HL-60 (cell line): Measurements from ENCODE around the gene FOXO1.

Source experiments
- DNase-seq, 2 experiments: peaks; one replicate each; pipeline ENCODE4 v3.0.0-alpha.2; 2010 to 2020; ENCODE audit warnings: low read depth in 1 of 2, low spot score in 1 of 2
- H3K27ac ChIP-seq: fragments of 250-450 bp; sonication (Bioruptor Pico); replicated peaks from 2 replicates; pipeline ENCODE4 v1.5.1; 2020; ENCODE audit warnings: mild to moderate bottlenecking, moderate library complexity
- H3K27me3 ChIP-seq: fragments of 250-450 bp; sonication (Bioruptor Pico); 2 replicates; pipeline ENCODE4 v1.5.1; 2021; ENCODE audit warnings: mild to moderate bottlenecking, moderate library complexity; ENCODE audit not compliant: insufficient read depth, poor library complexity, severe bottlenecking
- H3K4me3 ChIP-seq: replicated peaks from 2 replicates; pipeline ENCODE4 v1.5.1; 2011; ENCODE audit warnings: mild to moderate bottlenecking, control low read depth, low read length; ENCODE audit not compliant: insufficient read depth
- GABPA ChIP-seq: IDR thresholded peaks from 2 replicates; pipeline ENCODE4 v1.6.1; 2012; ENCODE audit warnings: low read depth
- POLR2AphosphoS5 ChIP-seq: IDR thresholded peaks from 2 replicates; pipeline ENCODE4 v1.6.1; 2012; ENCODE audit warnings: low read depth
- SPI1 ChIP-seq: IDR thresholded peaks from 2 replicates; pipeline ENCODE4 v1.6.1; 2012; ENCODE audit warnings: low read depth, mild to moderate bottlenecking, borderline replicate concordance
- TF ChIP-seq, protein P1 (sequence below): IDR thresholded peaks from 2 replicates; pipeline ENCODE4 v1.6.1; 2012; ENCODE audit warnings: low read depth; ENCODE audit not compliant: insufficient replicate concordance
- TF ChIP-seq, protein P2 (sequence below): IDR thresholded peaks from one replicate; pipeline ENCODE4 v1.5.1; 2011; ENCODE audit warnings: low read length, control low read depth, inconsistent platforms; ENCODE audit not compliant: insufficient read depth

FOXO1 gene

DNA sequence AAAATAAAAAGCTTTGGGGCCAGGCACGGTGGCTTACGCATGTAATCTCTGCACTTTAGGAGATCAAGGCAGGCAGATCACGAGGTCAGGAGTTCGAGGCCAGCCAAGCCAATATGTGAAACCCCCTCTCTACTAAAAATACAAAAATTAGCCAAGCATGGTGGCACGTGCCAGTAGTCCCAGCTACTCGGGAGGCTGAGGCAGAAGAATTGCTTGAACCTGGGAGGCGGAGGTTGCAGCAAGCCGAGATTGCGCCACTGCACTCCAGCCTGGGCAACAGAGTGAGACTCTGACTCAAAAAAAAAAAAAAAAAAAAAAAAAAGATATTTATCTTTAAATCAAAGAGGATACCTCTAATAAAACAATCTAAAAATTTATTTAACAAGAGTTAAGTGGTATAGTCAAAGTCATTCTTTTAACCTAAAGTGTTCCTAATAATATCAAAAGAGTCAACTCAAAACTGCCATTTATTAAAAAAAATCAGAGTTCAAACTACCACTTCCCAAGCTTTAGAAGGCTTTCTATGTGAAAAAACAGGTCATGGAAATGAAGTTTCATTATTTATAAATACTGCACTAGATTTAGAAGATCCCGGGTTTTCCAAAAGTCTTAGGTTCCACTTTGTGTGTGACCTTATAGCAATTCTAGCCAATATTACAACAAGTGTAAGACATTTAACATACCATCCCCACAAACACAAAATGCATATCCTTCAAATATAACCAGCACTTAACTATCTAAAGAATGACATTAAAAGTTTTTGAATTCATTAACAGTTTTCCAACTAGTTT is 4.4 kb downstream of the FOXO1 start:
- peaks cover 31% of the 10 kb centered on the region for H3K27me3 ChIP-seq
- no peak for DNase-seq
- H3K27ac ChIP-seq = no peak overlapping the region
- no peak overlapping the region for H3K4me3 ChIP-seq
- no peak for TF ChIP-seq POLR2AphosphoS5
- no peak for TF ChIP-seq SPI1
- TF ChIP-seq GABPA = no peak
- TF ChIP-seq, protein P1, sequence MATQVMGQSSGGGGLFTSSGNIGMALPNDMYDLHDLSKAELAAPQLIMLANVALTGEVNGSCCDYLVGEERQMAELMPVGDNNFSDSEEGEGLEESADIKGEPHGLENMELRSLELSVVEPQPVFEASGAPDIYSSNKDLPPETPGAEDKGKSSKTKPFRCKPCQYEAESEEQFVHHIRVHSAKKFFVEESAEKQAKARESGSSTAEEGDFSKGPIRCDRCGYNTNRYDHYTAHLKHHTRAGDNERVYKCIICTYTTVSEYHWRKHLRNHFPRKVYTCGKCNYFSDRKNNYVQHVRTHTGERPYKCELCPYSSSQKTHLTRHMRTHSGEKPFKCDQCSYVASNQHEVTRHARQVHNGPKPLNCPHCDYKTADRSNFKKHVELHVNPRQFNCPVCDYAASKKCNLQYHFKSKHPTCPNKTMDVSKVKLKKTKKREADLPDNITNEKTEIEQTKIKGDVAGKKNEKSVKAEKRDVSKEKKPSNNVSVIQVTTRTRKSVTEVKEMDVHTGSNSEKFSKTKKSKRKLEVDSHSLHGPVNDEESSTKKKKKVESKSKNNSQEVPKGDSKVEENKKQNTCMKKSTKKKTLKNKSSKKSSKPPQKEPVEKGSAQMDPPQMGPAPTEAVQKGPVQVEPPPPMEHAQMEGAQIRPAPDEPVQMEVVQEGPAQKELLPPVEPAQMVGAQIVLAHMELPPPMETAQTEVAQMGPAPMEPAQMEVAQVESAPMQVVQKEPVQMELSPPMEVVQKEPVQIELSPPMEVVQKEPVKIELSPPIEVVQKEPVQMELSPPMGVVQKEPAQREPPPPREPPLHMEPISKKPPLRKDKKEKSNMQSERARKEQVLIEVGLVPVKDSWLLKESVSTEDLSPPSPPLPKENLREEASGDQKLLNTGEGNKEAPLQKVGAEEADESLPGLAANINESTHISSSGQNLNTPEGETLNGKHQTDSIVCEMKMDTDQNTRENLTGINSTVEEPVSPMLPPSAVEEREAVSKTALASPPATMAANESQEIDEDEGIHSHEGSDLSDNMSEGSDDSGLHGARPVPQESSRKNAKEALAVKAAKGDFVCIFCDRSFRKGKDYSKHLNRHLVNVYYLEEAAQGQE = no peak
- TF ChIP-seq, protein P2, sequence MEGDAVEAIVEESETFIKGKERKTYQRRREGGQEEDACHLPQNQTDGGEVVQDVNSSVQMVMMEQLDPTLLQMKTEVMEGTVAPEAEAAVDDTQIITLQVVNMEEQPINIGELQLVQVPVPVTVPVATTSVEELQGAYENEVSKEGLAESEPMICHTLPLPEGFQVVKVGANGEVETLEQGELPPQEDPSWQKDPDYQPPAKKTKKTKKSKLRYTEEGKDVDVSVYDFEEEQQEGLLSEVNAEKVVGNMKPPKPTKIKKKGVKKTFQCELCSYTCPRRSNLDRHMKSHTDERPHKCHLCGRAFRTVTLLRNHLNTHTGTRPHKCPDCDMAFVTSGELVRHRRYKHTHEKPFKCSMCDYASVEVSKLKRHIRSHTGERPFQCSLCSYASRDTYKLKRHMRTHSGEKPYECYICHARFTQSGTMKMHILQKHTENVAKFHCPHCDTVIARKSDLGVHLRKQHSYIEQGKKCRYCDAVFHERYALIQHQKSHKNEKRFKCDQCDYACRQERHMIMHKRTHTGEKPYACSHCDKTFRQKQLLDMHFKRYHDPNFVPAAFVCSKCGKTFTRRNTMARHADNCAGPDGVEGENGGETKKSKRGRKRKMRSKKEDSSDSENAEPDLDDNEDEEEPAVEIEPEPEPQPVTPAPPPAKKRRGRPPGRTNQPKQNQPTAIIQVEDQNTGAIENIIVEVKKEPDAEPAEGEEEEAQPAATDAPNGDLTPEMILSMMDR = no peak

DNA sequence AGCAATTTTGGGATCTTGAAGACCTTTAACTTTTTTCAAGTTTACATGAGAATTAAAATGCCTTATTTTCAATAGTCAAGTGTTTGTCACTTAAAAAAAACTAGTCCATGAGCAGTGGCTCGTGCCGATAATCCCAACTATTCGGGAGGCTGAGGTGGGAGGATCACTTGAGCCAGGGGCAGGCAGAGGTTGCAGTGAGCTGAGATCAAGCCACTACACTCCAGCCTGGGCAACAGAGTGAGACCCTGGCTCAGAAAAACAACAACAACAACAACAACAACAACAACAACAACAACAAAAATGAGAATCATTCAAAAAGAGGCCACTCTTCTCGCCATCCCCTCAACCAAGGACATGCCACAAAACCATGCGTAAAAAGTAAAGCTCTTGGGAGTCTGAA is 5.7 kb downstream of the FOXO1 start:
- TF ChIP-seq GABPA (no peak), SPI1 (no peak), POLR2AphosphoS5 (no peak)
- TF ChIP-seq, protein P1 = no peak
- TF ChIP-seq, protein P2 = no peak
- Histone ChIP-seq H3K4me3 (no peak overlapping the region), H3K27ac (no peak overlapping the region), H3K27me3 (peaks cover 31% of the 10 kb centered on the region)
- DNase-seq = no peak

DNA sequence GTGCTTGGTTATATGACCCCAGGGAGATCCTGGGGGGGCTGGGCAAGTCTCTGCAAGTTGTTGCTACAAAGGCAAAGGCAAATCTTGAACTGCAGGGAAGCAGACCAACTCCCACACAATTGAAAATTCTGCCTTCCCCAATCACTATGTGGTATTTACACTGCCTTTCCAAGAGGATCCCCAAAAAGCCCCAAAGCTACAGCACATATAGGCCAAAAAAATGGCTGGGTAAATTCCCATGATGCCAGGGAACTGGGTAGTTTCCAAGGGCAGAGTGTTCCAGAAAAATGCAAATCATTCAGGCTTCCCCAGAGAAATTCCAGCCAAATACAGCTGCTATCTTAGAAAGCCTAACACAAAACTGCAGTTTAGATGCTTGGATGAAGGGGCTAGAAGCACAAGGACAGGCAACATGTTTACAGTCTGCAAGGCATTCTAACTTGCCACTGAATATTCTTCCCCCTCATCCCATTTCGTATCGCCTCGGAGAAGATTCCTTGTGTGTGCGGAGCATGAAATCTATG is 6.2 kb downstream of the FOXO1 start:
- no peak overlapping the region for H3K27ac ChIP-seq
- H3K27me3 ChIP-seq = peaks cover 28% of the 10 kb centered on the region
- no peak for DNase-seq
- no peak overlapping the region for H3K4me3 ChIP-seq
- TF ChIP-seq, protein P1 = no peak
- no peak for TF ChIP-seq GABPA
- TF ChIP-seq POLR2AphosphoS5 = no peak
- TF ChIP-seq, protein P2 = no peak
- no peak for TF ChIP-seq SPI1
